HEK293 (cell line): ENCODE results near the gene SECISBP2L.

Source experiments
- CTCF ChIA-PET: fragments of 350-600 bp; formaldehyde crosslinking; extraction: SDS; loops from one replicate; lab custom pipeline; 2021; ENCODE audit warnings: antibody characterized with exemption; lab: Yijun Ruan, JAX
- POLR2A ChIA-PET: fragments of 300-600 bp; formaldehyde crosslinking; extraction: SDS; loops from one replicate; lab custom pipeline; 2020; ENCODE audit warnings: antibody characterized with exemption, inconsistent platforms; lab: Yijun Ruan, JAX
- H3K27ac ChIP-seq: fragments of 200-500 bp; sonication (Bioruptor generic); 2 replicates; pipeline ENCODE4 v1.5.1; 2014; ENCODE audit warnings: low read depth, low read length, control low read depth, inconsistent platforms; ENCODE audit errors: extremely low read depth
- H3K36me3 ChIP-seq, 2 experiments: fragments of 200-500 bp in 1 of 2; sonication (Bioruptor generic) in 1 of 2; 1 replicate in 1 of 2; 2 replicates in 1 of 2; pipeline ENCODE4 v1.5.1; 2014 to 2017; ENCODE audit warnings: inconsistent platforms in 2 of 2, low read length in 2 of 2; ENCODE audit not compliant: control insufficient read depth in 2 of 2, insufficient read depth in 1 of 2
- H3K4me1 ChIP-seq: fragments of 200-500 bp; sonication (Bioruptor generic); 2 replicates; pipeline ENCODE4 v1.5.1; 2014; ENCODE audit warnings: mild to moderate bottlenecking, low read length, inconsistent platforms; ENCODE audit not compliant: control insufficient read depth, insufficient read depth
- H3K4me3 ChIP-seq: 2 replicates; pipeline ENCODE4 v1.5.1; 2011; ENCODE audit warnings: low read depth, mild to moderate bottlenecking, control low read depth, low read length, moderate library complexity
- H3K9me3 ChIP-seq: fragments of 200-500 bp; sonication (Bioruptor generic); 2 replicates; pipeline ENCODE4 v1.5.1; 2014; ENCODE audit warnings: low read depth, low read length, inconsistent platforms; ENCODE audit not compliant: control insufficient read depth, insufficient read depth
- BCL11A ChIP-seq: fragments of 450-650 bp; formaldehyde crosslinking; IDR thresholded peaks from 2 replicates; pipeline ENCODE4 v1.5.1; 2016; ENCODE audit warnings: low read depth, missing biosample characterization, missing genetic modification characterization
- GLI4 ChIP-seq: fragments of 450-650 bp; formaldehyde crosslinking; IDR thresholded peaks from 2 replicates; pipeline ENCODE4 v1.5.1; 2016; ENCODE audit warnings: missing biosample characterization, missing genetic modification characterization
- KLF7 ChIP-seq: fragments of 450-650 bp; formaldehyde crosslinking; IDR thresholded peaks from 2 replicates; pipeline ENCODE4 v1.5.1; 2016; ENCODE audit warnings: missing biosample characterization, missing genetic modification characterization, borderline replicate concordance
- YY1 ChIP-seq: fragments of 450-650 bp; formaldehyde crosslinking; IDR thresholded peaks from 2 replicates; pipeline ENCODE4 v1.5.1; 2018; ENCODE audit warnings: missing biosample characterization, missing genetic modification characterization
- ZBTB1 ChIP-seq: fragments of 450-650 bp; formaldehyde crosslinking; IDR thresholded peaks from 2 replicates; pipeline ENCODE4 v1.5.1; 2016; ENCODE audit warnings: missing biosample characterization, missing genetic modification characterization
- ZBTB17 ChIP-seq: fragments of 450-650 bp; formaldehyde crosslinking; IDR thresholded peaks from 2 replicates; pipeline ENCODE4 v1.5.1; 2016; ENCODE audit warnings: missing biosample characterization, missing genetic modification characterization
- ZBTB20 ChIP-seq: fragments of 450-650 bp; formaldehyde crosslinking; IDR thresholded peaks from 2 replicates; pipeline ENCODE4 v1.5.1; 2016; ENCODE audit warnings: missing biosample characterization, missing genetic modification characterization
- ZBTB8A ChIP-seq: fragments of 450-650 bp; formaldehyde crosslinking; IDR thresholded peaks from 2 replicates; pipeline ENCODE4 v1.5.1; 2016; ENCODE audit warnings: missing biosample characterization, missing genetic modification characterization
- ZNF221 ChIP-seq: fragments of 450-650 bp; formaldehyde crosslinking; IDR thresholded peaks from 2 replicates; pipeline ENCODE4 v1.5.1; 2017; ENCODE audit warnings: missing biosample characterization, missing genetic modification characterization, borderline replicate concordance
- ZNF223 ChIP-seq: fragments of 450-650 bp; formaldehyde crosslinking; IDR thresholded peaks from 2 replicates; pipeline ENCODE4 v1.5.1; 2016; ENCODE audit warnings: missing biosample characterization, missing genetic modification characterization
- ZNF248 ChIP-seq: fragments of 450-650 bp; formaldehyde crosslinking; IDR thresholded peaks from 2 replicates; pipeline ENCODE4 v1.5.1; 2017; ENCODE audit warnings: missing biosample characterization, missing genetic modification characterization
- ZNF274 ChIP-seq, 2 experiments: fragments of 200-500 bp in 1 of 2; fragments of 450-650 bp in 1 of 2; sonication (Bioruptor generic) in 1 of 2; formaldehyde crosslinking in 1 of 2; IDR thresholded peaks; 2 replicates each; pipeline versions ENCODE4 v1.5.1 to v1.6.1; 2014 to 2016; ENCODE audit warnings: borderline replicate concordance in 1 of 2, inconsistent platforms in 1 of 2, low read length in 1 of 2, missing biosample characterization in 1 of 2, missing genetic modification characterization in 1 of 2
- ZNF280D ChIP-seq: fragments of 450-650 bp; formaldehyde crosslinking; IDR thresholded peaks from 2 replicates; pipeline ENCODE4 v1.5.1; 2016; ENCODE audit warnings: missing biosample characterization, missing genetic modification characterization
- ZNF292 ChIP-seq: fragments of 450-650 bp; formaldehyde crosslinking; IDR thresholded peaks from 2 replicates; pipeline ENCODE4 v1.5.1; 2016; ENCODE audit warnings: low read depth, missing biosample characterization, missing genetic modification characterization, borderline replicate concordance
- ZNF324 ChIP-seq: fragments of 450-650 bp; formaldehyde crosslinking; IDR thresholded peaks from 2 replicates; pipeline ENCODE4 v1.5.1; 2016; ENCODE audit warnings: missing biosample characterization, missing genetic modification characterization
- ZNF404 ChIP-seq: fragments of 450-650 bp; formaldehyde crosslinking; IDR thresholded peaks from 2 replicates; pipeline ENCODE4 v1.5.1; 2017; ENCODE audit warnings: missing biosample characterization, missing genetic modification characterization
- ZNF530 ChIP-seq: fragments of 450-650 bp; formaldehyde crosslinking; IDR thresholded peaks from 2 replicates; pipeline ENCODE4 v1.5.1; 2016; ENCODE audit warnings: low read depth, missing biosample characterization, missing genetic modification characterization
- ZNF580 ChIP-seq: fragments of 450-650 bp; formaldehyde crosslinking; IDR thresholded peaks from 2 replicates; pipeline ENCODE4 v1.5.1; 2016; ENCODE audit warnings: missing biosample characterization, missing genetic modification characterization
- ZNF621 ChIP-seq: fragments of 450-650 bp; formaldehyde crosslinking; IDR thresholded peaks from 2 replicates; pipeline ENCODE4 v1.5.1; 2017; ENCODE audit warnings: missing biosample characterization, missing genetic modification characterization
- ZNF654 ChIP-seq: fragments of 450-650 bp; formaldehyde crosslinking; IDR thresholded peaks from 2 replicates; pipeline ENCODE4 v1.5.1; 2016; ENCODE audit warnings: low read depth, missing biosample characterization, missing genetic modification characterization
- ZNF660 ChIP-seq: fragments of 450-650 bp; IDR thresholded peaks from 2 replicates; pipeline ENCODE4 v1.5.1; 2018; ENCODE audit warnings: missing biosample characterization, mild to moderate bottlenecking, missing genetic modification characterization
- ZNF791 ChIP-seq: fragments of 450-650 bp; formaldehyde crosslinking; IDR thresholded peaks from 2 replicates; pipeline ENCODE4 v1.5.1; 2016; ENCODE audit warnings: missing biosample characterization, missing genetic modification characterization
- ZSCAN16 ChIP-seq: fragments of 450-650 bp; formaldehyde crosslinking; IDR thresholded peaks from 2 replicates; pipeline ENCODE4 v1.5.1; 2016; ENCODE audit warnings: missing biosample characterization, missing genetic modification characterization
- TF ChIP-seq, protein P1 (sequence below): fragments of 450-650 bp; formaldehyde crosslinking; IDR thresholded peaks from 2 replicates; pipeline ENCODE4 v1.5.1; 2016; ENCODE audit warnings: missing biosample characterization, missing genetic modification characterization, borderline replicate concordance
- TF ChIP-seq, protein P2 (sequence below): fragments of 450-650 bp; formaldehyde crosslinking; IDR thresholded peaks from 2 replicates; pipeline ENCODE4 v1.5.1; 2017; ENCODE audit warnings: missing biosample characterization, missing genetic modification characterization
- TF ChIP-seq, protein P3 (sequence below): fragments of 450-650 bp; formaldehyde crosslinking; IDR thresholded peaks from 2 replicates; pipeline ENCODE4 v1.5.1; 2017; ENCODE audit warnings: missing biosample characterization, missing genetic modification characterization

SECISBP2L gene

GRCh38 chr15:49031804-49032203, 14.4 kb downstream of the SECISBP2L start:
- POLR2A ChIA-PET = no interaction called here
- CTCF ChIA-PET = no interaction called here
- Histone ChIP-seq H3K27ac (no peak overlapping the region), H3K4me1 (no peaks in the 10 kb centered on the region), H3K36me3 (peaks cover 9 to 36% of the 10 kb centered on the region in 2 experiments), H3K4me3 (no peak overlapping the region), H3K9me3 (no peaks in the 10 kb centered on the region)
- TF ChIP-seq ZNF280D (tag by site-specific recombination) (no peak), ZNF580 (no peak), KLF7 (no peak), ZNF621 (no peak), ZNF223 (no peak), ZNF221 (tag by site-specific recombination) (no peak), ZSCAN16 (no peak), ZNF654 (no peak), ZNF791 (tag by site-specific recombination) (no peak), ZNF404 (no peak), YY1 (tag by site-specific recombination) (no peak), ZNF292 (tag by site-specific recombination) (no peak), ZNF324 (tag by site-specific recombination) (no peak), GLI4 (tag by site-specific recombination) (no peak), BCL11A (tag by site-specific recombination) (no peak)
- TF ChIP-seq, protein P1, sequence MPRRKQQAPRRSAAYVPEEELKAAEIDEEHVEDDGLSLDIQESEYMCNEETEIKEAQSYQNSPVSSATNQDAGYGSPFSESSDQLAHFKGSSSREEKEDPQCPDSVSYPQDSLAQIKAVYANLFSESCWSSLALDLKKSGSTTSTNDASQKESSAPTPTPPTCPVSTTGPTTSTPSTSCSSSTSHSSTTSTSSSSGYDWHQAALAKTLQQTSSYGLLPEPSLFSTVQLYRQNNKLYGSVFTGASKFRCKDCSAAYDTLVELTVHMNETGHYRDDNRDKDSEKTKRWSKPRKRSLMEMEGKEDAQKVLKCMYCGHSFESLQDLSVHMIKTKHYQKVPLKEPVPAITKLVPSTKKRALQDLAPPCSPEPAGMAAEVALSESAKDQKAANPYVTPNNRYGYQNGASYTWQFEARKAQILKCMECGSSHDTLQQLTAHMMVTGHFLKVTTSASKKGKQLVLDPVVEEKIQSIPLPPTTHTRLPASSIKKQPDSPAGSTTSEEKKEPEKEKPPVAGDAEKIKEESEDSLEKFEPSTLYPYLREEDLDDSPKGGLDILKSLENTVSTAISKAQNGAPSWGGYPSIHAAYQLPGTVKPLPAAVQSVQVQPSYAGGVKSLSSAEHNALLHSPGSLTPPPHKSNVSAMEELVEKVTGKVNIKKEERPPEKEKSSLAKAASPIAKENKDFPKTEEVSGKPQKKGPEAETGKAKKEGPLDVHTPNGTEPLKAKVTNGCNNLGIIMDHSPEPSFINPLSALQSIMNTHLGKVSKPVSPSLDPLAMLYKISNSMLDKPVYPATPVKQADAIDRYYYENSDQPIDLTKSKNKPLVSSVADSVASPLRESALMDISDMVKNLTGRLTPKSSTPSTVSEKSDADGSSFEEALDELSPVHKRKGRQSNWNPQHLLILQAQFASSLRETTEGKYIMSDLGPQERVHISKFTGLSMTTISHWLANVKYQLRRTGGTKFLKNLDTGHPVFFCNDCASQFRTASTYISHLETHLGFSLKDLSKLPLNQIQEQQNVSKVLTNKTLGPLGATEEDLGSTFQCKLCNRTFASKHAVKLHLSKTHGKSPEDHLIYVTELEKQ = no peak
- TF ChIP-seq, protein P2, sequence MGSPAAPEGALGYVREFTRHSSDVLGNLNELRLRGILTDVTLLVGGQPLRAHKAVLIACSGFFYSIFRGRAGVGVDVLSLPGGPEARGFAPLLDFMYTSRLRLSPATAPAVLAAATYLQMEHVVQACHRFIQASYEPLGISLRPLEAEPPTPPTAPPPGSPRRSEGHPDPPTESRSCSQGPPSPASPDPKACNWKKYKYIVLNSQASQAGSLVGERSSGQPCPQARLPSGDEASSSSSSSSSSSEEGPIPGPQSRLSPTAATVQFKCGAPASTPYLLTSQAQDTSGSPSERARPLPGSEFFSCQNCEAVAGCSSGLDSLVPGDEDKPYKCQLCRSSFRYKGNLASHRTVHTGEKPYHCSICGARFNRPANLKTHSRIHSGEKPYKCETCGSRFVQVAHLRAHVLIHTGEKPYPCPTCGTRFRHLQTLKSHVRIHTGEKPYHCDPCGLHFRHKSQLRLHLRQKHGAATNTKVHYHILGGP (tag by site-specific recombination) = no peak

GRCh38 chr15:49026700-49027099, 19.5 kb downstream of the SECISBP2L start:
- CTCF ChIA-PET = no interaction called here
- no peak overlapping the region for H3K27ac ChIP-seq
- H3K36me3 ChIP-seq = peaks cover 3 to 33% of the 10 kb centered on the region in 2 experiments; a peak in 2 of 3 replicates

More at GRCh38 chr15:49026700-49027099, 19.5 kb downstream of the SECISBP2L start:
- H3K9me3 ChIP-seq = no peaks in the 10 kb centered on the region
- TF ChIP-seq ZBTB1 (no peak), ZNF660 (no peak), ZBTB17 (tag by site-specific recombination) (no peak), ZNF248 (tag by site-specific recombination) (no peak), ZBTB8A (tag by site-specific recombination) (no peak), ZBTB20 (tag by site-specific recombination) (no peak), ZNF274 (IDR thresholded peaks at IDR 0.05; ENCODE audit: low read length) (no peak), ZNF274 (tag by site-specific recombination; IDR thresholded peaks at IDR 0.05; ENCODE audit: borderline replicate concordance) (no peak), ZNF530 (tag by site-specific recombination) (no peak)
- TF ChIP-seq, protein P3, sequence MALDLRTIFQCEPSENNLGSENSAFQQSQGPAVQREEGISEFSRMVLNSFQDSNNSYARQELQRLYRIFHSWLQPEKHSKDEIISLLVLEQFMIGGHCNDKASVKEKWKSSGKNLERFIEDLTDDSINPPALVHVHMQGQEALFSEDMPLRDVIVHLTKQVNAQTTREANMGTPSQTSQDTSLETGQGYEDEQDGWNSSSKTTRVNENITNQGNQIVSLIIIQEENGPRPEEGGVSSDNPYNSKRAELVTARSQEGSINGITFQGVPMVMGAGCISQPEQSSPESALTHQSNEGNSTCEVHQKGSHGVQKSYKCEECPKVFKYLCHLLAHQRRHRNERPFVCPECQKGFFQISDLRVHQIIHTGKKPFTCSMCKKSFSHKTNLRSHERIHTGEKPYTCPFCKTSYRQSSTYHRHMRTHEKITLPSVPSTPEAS (tag by site-specific recombination) = no peak
- TF ChIP-seq, all 188 proteins: peak for 0
- POLR2A ChIA-PET = no interaction called here
- Histone ChIP-seq H3K4me3 (no peak overlapping the region), H3K4me1 (no peaks in the 10 kb centered on the region)
